Fibroblast of mammary gland (primary cell): ENCODE results near the gene AUNIP.

Source experiments
- DNase-seq: peaks from one replicate; pipeline ENCODE4 v3.0.0-alpha.2; 2010; ENCODE audit warnings: low read depth
- H3K4me3 ChIP-seq: 2 replicates; pipeline ENCODE4 v1.5.1; 2011; ENCODE audit warnings: low read depth, mild to moderate bottlenecking, low read length, moderate library complexity; ENCODE audit not compliant: control insufficient read depth
- TF ChIP-seq, protein P1 (sequence below): conservative IDR thresholded peaks from 2 replicates; pipeline ENCODE4 v1.5.1; 2011; ENCODE audit warnings: low read depth, low read length, inconsistent platforms; ENCODE audit not compliant: control insufficient read depth, insufficient read depth

AUNIP gene

DNA sequence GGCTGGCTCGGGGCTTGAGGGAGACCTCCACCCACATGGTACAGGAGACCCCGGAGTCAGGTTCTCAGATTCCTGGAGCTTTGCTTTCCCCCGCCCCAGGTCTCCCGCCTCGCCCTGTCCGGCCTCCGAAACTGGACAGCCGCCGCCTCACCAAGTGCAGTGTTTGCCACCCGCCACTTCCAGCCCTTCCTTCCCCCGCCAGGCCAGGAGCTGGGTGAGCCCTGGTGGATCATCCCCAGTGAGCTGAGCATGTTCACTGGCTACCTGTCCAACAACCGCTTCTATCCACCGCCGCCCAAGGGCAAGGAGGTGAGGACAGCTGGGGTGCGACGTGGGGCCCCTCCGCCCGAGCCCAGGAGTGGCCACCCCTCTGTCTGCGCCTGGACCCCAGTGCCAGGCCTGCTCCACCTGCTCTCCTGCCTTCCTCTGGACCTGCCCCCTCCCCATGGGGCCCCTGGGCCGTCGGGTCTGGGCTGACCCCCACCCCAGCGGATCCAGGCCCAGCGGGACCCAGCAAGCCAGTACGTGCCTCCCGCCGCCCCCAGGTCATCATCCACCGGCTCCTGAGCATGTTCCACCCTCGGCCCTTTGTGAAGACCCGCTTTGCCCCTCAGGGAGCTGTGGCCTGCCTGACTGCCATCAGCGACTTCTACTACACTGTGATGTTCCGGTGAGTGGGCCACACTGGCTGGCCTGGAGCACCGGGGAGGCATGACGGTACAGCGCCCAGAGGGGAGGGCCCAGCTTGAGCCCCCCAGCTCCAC is 50.6 kb downstream of the AUNIP start:
- DNase-seq: no peak
- TF ChIP-seq, protein P1, sequence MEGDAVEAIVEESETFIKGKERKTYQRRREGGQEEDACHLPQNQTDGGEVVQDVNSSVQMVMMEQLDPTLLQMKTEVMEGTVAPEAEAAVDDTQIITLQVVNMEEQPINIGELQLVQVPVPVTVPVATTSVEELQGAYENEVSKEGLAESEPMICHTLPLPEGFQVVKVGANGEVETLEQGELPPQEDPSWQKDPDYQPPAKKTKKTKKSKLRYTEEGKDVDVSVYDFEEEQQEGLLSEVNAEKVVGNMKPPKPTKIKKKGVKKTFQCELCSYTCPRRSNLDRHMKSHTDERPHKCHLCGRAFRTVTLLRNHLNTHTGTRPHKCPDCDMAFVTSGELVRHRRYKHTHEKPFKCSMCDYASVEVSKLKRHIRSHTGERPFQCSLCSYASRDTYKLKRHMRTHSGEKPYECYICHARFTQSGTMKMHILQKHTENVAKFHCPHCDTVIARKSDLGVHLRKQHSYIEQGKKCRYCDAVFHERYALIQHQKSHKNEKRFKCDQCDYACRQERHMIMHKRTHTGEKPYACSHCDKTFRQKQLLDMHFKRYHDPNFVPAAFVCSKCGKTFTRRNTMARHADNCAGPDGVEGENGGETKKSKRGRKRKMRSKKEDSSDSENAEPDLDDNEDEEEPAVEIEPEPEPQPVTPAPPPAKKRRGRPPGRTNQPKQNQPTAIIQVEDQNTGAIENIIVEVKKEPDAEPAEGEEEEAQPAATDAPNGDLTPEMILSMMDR: no peak
- H3K4me3 ChIP-seq: no peak overlapping the region

DNA sequence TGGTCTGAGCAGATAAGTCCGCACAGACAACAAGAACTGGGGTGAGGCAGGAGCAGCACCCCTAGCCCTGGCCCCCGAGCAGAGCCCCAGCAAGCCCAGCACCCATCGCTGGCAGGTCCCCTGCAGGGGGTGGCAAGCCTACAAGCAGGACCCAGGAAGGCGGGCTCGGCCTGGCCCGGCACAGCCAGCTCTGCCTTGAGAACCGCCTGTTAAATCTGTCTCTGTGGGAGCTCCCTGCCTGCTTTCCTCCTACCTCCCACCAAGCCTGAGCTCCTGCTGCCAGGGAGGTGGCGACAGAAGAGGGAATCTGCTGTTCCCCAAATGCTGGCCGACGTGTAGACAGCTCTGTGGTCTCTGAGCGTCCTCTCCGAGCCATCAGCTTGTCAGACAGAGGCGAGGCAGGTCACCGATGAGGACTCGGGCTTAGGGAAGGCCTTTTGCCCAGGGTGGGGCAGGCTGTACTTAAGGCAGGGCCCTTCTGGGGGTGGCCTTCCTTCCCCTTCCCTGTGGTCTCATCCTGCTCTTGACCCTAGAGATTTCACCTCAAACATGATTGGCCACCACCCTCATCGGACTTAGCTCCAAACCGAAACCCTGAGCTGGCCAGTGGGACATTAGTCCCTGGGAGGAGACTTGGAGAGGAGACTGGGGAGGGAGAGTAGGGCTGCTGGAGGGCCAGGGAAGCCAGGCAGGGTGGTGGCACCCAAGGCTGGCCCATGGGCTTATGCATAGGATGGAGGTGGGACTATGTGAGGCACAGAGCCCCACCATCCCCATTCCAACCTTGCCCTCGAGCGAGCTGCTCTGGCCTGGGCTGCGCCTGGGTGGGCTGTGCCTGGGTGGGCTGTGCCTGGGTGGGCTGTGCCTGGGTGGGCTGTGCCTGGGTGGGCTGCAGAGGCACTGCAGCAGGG is 51.5 kb downstream of the AUNIP start:
- no peak for DNase-seq
- TF ChIP-seq, protein P1: no peak
- no peak overlapping the region for H3K4me3 ChIP-seq

DNA sequence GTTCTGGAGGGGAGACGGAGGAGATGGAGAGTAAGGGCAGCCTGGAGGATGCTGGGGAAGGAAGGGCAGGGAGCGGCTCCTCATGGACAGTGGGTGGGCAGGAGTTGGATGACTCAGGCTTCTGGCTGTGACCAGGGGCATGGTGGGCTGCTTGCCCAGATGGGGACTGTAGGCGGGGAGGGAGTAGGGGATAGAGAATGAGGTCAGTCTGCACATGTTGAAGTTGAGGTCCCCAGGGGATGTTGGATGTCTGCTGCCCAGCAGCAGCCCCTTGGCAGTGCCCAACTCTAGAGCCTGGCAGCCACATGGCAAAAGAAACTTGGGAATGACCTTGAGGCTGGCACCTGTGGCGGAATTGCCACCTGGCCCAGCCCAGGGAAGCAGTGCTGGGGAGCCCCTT is 52.8 kb downstream of the AUNIP start:
- no peak overlapping the region for H3K4me3 ChIP-seq
- DNase-seq: peak; percentile 88
- TF ChIP-seq, protein P1: no peak

DNA sequence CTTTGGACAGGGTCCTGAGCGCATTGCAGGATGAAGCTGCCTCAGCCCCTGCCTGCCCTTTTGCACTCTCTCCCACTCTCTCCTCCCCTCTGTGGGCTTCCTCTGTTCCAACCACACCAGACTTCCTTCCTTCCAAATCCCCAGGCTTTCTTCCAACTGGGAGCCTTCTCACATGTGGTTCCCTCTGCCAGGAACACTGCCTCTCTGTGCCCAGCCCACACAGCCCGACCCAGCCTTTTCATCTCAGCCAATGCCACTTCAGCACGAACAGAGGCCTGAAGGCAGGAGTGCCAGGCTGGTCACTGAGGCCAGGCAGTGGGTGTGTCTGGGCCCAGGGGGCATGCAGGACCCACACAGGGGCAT is 53.4 kb downstream of the AUNIP start:
- H3K4me3 ChIP-seq: no peak overlapping the region
- TF ChIP-seq, protein P1: no peak
- DNase-seq: peak; percentile 66

DNA sequence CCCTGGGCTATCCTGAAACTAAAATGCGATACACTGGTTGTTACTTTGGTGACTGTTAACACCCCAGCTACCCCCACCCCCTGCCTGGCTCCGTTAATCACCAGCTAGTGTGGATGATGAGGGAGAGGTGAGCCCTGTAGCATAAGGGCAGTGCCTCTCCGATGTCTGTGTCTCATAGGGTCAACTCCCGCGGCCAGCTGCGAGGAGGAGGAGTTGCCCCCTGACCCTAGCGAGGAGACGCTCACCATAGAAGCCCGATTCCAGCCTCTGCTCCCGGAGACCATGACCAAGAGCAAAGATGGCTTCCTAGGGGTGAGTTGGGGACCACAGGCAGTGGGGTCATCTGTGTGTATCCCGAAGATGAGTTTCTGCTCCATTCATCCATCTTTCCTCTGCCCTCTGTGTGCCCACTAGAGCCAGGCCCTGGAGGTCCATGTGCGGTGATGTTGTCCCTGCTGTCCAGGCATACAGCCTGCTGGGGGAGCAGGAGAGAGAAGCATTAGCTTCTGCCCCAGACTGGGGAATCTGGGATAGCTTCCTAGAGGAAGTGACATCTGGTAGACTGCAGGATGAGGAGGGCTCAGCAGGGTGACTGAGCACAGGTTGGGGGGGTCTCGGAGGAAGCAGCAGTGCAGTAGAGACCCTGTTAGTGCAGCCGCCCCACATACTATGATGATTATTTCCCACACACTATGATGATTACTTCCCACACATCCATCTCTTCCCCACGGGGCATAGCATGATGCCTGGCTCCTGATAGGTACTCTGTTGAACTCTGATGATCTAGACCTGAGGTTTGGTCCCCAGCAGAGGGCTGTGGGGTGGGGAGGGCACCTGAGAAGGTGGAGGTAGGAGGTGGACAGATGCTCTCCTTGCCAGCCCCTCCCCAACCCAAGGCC is 54.0 kb downstream of the AUNIP start:
- no peak for DNase-seq
- no peak overlapping the region for H3K4me3 ChIP-seq
- TF ChIP-seq, protein P1: no peak
